Esophagus (tissue), 2 donors: ENCODE measurements around the gene RPS5. TPM values are rescaled to one million over a fixed set of nuclear protein-coding genes. Genes with fewer than 3 reads are reported as not detected.

Experiments
- H3K27ac ChIP-seq, 2 donors: one replicate each; pipeline ENCODE4 v1.5.1; 2013; ENCODE audit warnings: low read depth in 2 of 2, mild to moderate bottlenecking in 2 of 2, inconsistent platforms in 1 of 2, low read length in 1 of 2, moderate library complexity in 1 of 2
- H3K27me3 ChIP-seq, 2 donors: one replicate each; pipeline ENCODE4 v1.6.1; 2013; ENCODE audit warnings: low read length in 2 of 2, control low read depth in 1 of 2, mild to moderate bottlenecking in 1 of 2; ENCODE audit not compliant: insufficient read depth in 2 of 2, control insufficient read depth in 1 of 2
- H3K36me3 ChIP-seq, 2 donors: one replicate each; pipeline ENCODE4 v1.6.1; 2013; ENCODE audit warnings: low read length in 1 of 2; ENCODE audit not compliant: control insufficient read depth in 2 of 2, insufficient read depth in 2 of 2
- H3K4me1 ChIP-seq, 2 donors: one replicate each; pipeline ENCODE4 v1.6.1; 2013; ENCODE audit warnings: low read length in 1 of 2; ENCODE audit not compliant: control insufficient read depth in 2 of 2, insufficient read depth in 2 of 2
- H3K4me3 ChIP-seq, 2 donors: one replicate each; pipeline ENCODE4 v1.5.1; 2013; ENCODE audit warnings: low read length in 2 of 2, mild to moderate bottlenecking in 2 of 2, low read depth in 1 of 2, moderate library complexity in 1 of 2
- H3K9me3 ChIP-seq, 2 donors: one replicate each; pipeline ENCODE4 v1.6.1; 2013; ENCODE audit warnings: mild to moderate bottlenecking in 2 of 2, low read depth in 1 of 2, low read length in 1 of 2, moderate library complexity in 1 of 2; ENCODE audit not compliant: control insufficient read depth in 2 of 2, insufficient read depth in 1 of 2
- whole genome bisulfite sequencing, 2 donors: extraction: QIAGEN DNeasy Blood & Tissue Kit; methylation state at CpG; one replicate each; pipeline ENCODE4 v1.1.7; 2013; 5-methylcytosine and 5-hydroxymethylcytosine counted together
- polyA plus RNA-seq, 2 donors: library from polyadenylated mRNA; stranded (reverse); fragments of 200-250 nt; gene quantifications; one replicate each; pipeline ENCODE4 v1.2.3, GENCODE V29; 2013
- donor health status: healthy with polysubstance abuse.
- donor health status: Bipolar disorder and iron deficiency.

Gene RPS5
- polyA plus RNA-seq, 2 donors: 725 to 1,912 TPM

- Histone ChIP-seq H3K4me1 (peaks cover 2 to 5% of the 10 kb centered on the region in 2 donors), H3K9me3 (peaks cover 3 to 6% of the 10 kb centered on the region in 2 donors), H3K36me3 (no peaks in the 10 kb centered on the region), H3K4me3 (no peak overlapping the region), H3K27me3 (peaks cover 0 to 3% of the 10 kb centered on the region in 2 donors), H3K27ac (no peak overlapping the region)
- WGBS, 2 donors: 72 to 76% methylated on average over 34 of the region's 34 CpGs
Measured at GRCh38 chr19:58350871-58351557, 36.1 kb upstream of the RPS5 start.

DNA sequence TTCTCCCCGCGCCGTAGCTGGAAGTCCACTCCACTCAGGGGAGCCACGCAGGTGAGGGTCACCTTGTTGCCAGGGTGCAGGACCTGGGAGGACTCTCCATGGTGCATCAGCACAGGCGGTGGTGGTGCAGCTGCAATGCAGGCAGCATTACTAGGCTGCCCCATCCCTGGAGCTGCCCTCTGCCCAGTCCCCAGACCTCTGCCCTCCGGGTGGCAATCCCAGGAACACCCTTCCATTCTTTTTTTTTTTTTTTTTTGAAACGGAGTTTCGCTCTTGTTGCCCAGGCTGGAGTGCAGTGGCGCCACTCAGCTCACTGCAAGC, 35.6 kb upstream of the RPS5 start:
- peaks cover 6 to 8% of the 10 kb centered on the region in 2 donors for H3K9me3 ChIP-seq
- peaks cover 3 to 8% of the 10 kb centered on the region in 2 donors for H3K4me1 ChIP-seq
- peaks cover 0 to 3% of the 10 kb centered on the region in 2 donors for H3K27me3 ChIP-seq
- no peak overlapping the region for H3K4me3 ChIP-seq
- no peak overlapping the region for H3K27ac ChIP-seq
- H3K36me3 ChIP-seq: no peaks in the 10 kb centered on the region
- WGBS, 2 donors: 84 to 89% methylated on average over 7 to 9 of the region's 9 CpGs

GRCh38 chr19:58351990-58352755, 34.9 kb upstream of the RPS5 start:
- Histone ChIP-seq H3K27ac (no peak overlapping the region), H3K36me3 (no peaks in the 10 kb centered on the region), H3K27me3 (peaks cover 0 to 3% of the 10 kb centered on the region in 2 donors), H3K9me3 (peaks cover 6 to 11% of the 10 kb centered on the region in 2 donors), H3K4me3 (no peak overlapping the region), H3K4me1 (peaks cover 3 to 15% of the 10 kb centered on the region in 2 donors)
- 86 to 87% methylated on average over 23 of the region's 23 CpGs for WGBS, 2 donors

DNA sequence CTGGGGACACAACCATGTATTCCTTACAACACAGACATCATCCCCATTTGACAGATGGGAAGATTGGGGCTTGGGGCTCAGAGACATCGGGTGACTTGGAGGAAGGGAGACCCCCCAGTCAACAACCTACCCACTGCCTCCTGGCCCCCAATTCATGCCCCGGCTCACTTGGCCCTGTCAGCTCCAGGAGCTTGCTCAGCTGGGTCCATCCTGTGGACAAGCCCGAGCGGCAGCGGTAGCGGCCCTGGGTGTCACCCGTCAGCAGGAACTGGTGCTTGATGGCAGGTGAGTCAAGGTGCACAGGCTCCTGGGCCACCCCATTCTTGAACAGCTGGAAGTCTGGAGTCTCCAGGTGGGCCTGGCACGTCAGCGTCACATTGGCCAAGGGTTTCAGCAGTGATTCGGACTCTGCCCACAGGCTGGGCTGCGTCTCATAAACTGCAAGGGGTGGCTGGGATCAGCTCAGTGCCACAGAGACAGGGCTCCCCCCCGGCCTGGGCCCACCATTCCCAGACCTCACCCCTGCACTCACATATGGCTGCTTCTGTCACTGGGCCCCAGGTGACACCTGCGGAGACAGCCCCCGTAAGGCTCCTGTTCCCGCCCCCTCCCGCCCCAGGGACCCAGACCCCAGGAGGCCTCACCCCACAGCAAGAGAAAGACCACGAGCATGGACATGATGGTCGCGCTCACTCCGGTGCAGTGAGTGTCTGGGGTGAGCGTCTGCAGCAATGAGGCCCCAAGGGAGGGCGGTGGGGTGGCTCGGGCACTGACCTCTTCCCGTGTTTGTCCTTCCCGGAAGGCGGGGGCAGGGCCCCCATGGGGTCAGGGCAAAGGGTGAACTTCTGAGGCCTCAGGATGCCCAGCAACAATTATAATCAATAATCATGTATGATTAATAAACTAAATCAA, 34.1 kb upstream of the RPS5 start, which contains the start of gene A1BG:
Gene A1BG (minus strand): TSS at position 733 of the 912 bp plus-strand sequence. CDS start 55 bp downstream, at position 678.
- 78 to 84% methylated on average over 26 of the region's 26 CpGs for WGBS, 2 donors
- Histone ChIP-seq H3K27me3 (peaks cover 0 to 3% of the 10 kb centered on the region in 2 donors), H3K4me1 (peaks cover 3 to 18% of the 10 kb centered on the region in 2 donors), H3K27ac (no peak within 1 kb of the TSS), H3K9me3 (peaks cover 6 to 11% of the 10 kb centered on the region in 2 donors), H3K4me3 (no peak within 1 kb of the TSS), H3K36me3 (no peaks in the 10 kb centered on the region)

- peaks cover 6 to 11% of the 10 kb centered on the region in 2 donors for H3K9me3 ChIP-seq
- H3K36me3 ChIP-seq: no peaks in the 10 kb centered on the region
- no peak overlapping the region for H3K4me3 ChIP-seq
- H3K27me3 ChIP-seq: peaks cover 0 to 3% of the 10 kb centered on the region in 2 donors
- WGBS, 2 donors: 90 to 93% methylated on average over 15 of the region's 15 CpGs
- H3K27ac ChIP-seq: no peak overlapping the region
- peaks cover 3 to 18% of the 10 kb centered on the region in 2 donors for H3K4me1 ChIP-seq
Measured at GRCh38 chr19:58353717-58354477, 33.2 kb upstream of the RPS5 start.

GRCh38 chr19:58354478-58355030, 32.5 kb upstream of the RPS5 start:
- Histone ChIP-seq H3K4me1 (peaks cover 3 to 18% of the 10 kb centered on the region in 2 donors), H3K27me3 (peaks cover 0 to 3% of the 10 kb centered on the region in 2 donors)
- whole genome bisulfite sequencing, 2 donors: 76% methylated on average over 6 of the region's 6 CpGs

DNA sequence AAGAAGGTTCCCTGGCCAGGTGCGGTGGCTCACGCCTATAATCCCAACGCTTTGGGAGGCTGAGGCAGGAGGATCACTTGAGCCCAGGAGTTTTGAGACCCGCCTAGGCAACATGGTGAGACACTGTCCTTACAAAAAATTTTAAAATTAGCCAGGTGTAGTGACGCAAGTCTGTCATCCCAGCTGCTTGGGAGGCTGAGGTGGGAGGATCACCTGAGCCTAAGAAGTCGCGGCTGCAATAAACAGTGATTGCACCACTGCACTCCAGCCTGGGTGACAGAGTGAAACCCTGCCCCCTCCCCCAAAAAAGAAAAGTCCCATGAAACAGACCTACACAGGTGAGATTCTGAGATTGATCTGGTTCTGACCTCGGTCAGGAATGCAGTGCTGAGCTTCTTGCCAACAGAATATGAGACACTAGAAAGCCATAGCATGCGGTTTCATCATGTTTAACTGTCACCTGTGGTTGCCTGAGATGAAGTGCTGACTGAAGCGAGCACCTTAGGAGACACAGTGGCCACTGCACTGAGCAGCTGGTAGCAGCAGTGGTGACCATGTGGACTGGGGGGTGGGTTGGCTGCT, 31.8 kb upstream of the RPS5 start:
- Histone ChIP-seq H3K4me1 (peaks cover 3 to 14% of the 10 kb centered on the region in 2 donors), H3K9me3 (peaks cover 6 to 11% of the 10 kb centered on the region in 2 donors), H3K36me3 (no peaks in the 10 kb centered on the region), H3K27me3 (no peaks in the 10 kb centered on the region), H3K4me3 (no peak overlapping the region), H3K27ac (no peak overlapping the region)
- 90 to 93% methylated on average over 10 of the region's 10 CpGs for WGBS, 2 donors

More at GRCh38 chr19:58354478-58355030, 32.5 kb upstream of the RPS5 start:
- no peak overlapping the region for H3K4me3 ChIP-seq
- peaks cover 6 to 11% of the 10 kb centered on the region in 2 donors for H3K9me3 ChIP-seq
- no peak overlapping the region for H3K27ac ChIP-seq
- no peaks in the 10 kb centered on the region for H3K36me3 ChIP-seq

DNA sequence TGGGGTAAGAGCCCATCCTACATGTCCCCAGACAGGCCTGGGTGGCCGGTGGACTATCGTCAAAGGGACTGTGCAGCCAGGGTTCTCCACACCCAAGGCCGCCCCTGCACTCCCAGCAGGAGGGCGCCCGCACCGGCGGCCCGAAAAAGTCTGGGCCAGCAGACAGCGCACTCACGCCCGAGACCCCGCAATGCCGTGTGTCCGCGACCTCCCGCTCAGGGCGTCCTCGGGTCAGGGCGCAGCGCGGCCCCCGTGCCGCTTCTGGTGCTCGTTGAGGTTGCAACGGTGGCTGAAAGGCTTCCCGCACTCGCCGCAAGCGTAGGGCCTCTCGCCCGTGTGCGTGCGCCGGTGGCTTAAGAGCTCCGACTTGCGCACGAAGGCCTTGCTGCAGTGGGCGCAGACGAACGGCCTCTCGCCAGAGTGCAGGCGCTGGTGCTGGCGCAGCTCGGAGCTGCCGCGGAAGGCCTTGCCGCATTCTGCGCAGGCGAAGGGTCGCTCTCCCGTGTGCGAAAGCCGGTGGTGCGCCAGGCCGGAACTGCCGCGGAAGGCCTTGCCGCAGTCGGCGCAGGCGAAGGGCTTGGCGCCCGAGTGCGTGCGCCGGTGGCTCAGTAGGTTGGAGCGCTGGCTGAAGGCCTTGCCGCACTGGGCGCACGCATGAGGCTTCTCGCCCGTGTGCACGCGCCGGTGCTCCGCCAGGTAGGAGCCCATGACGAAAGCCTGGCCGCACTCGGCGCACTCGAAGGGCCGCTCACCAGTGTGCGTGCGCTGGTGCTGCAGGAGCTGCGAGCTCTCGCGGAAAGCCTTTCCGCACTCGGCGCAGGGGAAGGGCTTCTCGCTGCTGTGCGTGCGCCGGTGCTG, 30.9 kb upstream of the RPS5 start:
- no peaks in the 10 kb centered on the region for H3K27me3 ChIP-seq

More for the DNA sequence above, 30.9 kb upstream of the RPS5 start:
- Histone ChIP-seq H3K27ac (no peak overlapping the region), H3K36me3 (no peaks in the 10 kb centered on the region), H3K4me1 (peaks cover 3 to 13% of the 10 kb centered on the region in 2 donors), H3K4me3 (peak overlapping the region in 1 of 2 donors; percentile 30), H3K9me3 (peaks cover 2 to 10% of the 10 kb centered on the region in 2 donors)
- 30 to 34% methylated on average over 93 to 94 of the region's 94 CpGs for WGBS, 2 donors
